Progenitor cell of endocrine pancreas (in vitro differentiated cells): ENCODE data around the gene ARL3. TPM values are rescaled to one million over a fixed set of nuclear protein-coding genes. Genes with fewer than 3 reads are reported as not detected.

Experiments used
- DNase-seq: peaks from one replicate; pipeline ENCODE4 v3.0.0; 2021; ENCODE audit warnings: low spot score; ENCODE audit not compliant: unreplicated experiment
- H3K27ac Mint-ChIP-seq: 2 replicates; pipeline ENCODE4 v1.8.0; 2021; ENCODE audit warnings: mild to moderate bottlenecking, moderate library complexity, mixed read lengths
- H3K27me3 Mint-ChIP-seq: 2 replicates; pipeline ENCODE4 v1.8.0; 2021; ENCODE audit warnings: mixed read lengths
- H3K36me3 Mint-ChIP-seq: 2 replicates; pipeline ENCODE4 v1.8.0; 2022; ENCODE audit warnings: mixed read lengths; ENCODE audit not compliant: insufficient read depth
- H3K4me1 Mint-ChIP-seq: 2 replicates; pipeline ENCODE4 v1.8.0; 2021; ENCODE audit warnings: low read depth, mixed read lengths
- H3K4me3 Mint-ChIP-seq: 2 replicates; pipeline ENCODE4 v1.8.0; 2021; ENCODE audit warnings: low read depth, mild to moderate bottlenecking, moderate library complexity, mixed read lengths
- H3K9me3 Mint-ChIP-seq: 2 replicates; pipeline ENCODE4 v1.8.0; 2021; ENCODE audit warnings: low read depth, mixed read lengths
- total RNA-seq: library from RNA; stranded (reverse); gene quantifications from 2 replicates; pipeline ENCODE4 v1.2.1, GENCODE V29; 2021
- TF ChIP-seq, protein P1 (sequence below): fragments of 200-600 bp; sonication (generic); IDR thresholded peaks from one replicate; pipeline ENCODE4 v1.5.0; 2021; ENCODE audit warnings: antibody characterized with exemption, mild to moderate bottlenecking; ENCODE audit not compliant: unreplicated experiment

Gene ARL3
- total RNA-seq, 1 donor from 2014 or later = 25.0 TPM

DNA sequence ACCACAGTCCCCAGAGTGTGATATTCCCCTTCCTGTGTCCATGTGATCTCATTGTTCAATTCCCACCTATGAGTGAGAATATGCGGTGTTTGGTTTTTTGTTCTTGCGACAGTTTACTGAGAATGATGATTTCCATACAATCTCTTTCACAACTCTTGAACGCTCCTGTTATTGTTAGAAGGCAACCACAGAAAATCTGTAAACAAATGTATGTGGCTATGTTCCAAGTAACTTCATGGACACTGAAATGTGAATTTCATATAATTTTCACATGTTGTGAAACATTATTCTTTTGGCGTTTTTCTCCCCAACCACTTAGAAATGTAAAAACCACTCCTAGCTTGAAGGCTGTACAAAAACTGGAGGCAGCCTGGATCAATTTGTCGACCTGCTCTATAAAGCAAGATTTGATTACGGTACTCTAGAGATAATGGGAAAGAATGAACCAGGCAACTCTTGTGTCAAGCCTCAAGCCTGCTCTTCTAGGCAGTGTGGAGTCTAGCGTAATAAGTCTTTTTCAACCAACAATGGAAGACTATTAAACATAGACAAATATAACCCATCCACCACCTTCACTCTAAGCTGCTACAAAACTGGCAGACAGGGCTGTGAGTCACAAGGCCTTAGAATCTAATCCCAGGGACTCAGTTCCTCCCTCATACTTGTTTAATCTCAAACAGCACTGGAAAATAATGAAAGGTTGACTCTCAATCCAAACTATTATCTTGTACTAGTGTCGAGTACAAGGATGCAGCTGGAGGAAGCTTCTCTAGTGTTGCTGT, 22.7 kb downstream of the ARL3 start:
- TF ChIP-seq, protein P1, sequence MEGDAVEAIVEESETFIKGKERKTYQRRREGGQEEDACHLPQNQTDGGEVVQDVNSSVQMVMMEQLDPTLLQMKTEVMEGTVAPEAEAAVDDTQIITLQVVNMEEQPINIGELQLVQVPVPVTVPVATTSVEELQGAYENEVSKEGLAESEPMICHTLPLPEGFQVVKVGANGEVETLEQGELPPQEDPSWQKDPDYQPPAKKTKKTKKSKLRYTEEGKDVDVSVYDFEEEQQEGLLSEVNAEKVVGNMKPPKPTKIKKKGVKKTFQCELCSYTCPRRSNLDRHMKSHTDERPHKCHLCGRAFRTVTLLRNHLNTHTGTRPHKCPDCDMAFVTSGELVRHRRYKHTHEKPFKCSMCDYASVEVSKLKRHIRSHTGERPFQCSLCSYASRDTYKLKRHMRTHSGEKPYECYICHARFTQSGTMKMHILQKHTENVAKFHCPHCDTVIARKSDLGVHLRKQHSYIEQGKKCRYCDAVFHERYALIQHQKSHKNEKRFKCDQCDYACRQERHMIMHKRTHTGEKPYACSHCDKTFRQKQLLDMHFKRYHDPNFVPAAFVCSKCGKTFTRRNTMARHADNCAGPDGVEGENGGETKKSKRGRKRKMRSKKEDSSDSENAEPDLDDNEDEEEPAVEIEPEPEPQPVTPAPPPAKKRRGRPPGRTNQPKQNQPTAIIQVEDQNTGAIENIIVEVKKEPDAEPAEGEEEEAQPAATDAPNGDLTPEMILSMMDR = no peak

DNA sequence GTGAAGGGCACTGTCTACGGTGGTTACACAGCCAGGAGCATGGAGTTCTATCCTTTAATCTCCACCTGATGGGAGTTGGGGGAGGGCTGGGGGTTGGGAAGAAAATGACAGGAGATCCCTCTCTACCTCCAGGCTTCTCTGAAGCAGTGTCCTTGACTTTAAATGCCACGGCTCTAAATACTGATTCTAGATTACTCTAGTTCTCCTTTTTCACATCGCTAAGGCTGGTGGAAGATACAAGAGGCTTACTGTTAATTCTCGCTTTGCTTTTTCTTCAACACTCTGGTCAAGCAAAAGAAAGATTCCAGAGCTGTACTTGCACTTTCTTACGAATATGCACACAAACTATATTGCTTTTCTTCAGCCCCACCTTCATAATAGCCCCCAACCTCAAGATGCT, 30.5 kb downstream of the ARL3 start:
- Mint-ChIP-seq H3K27ac (no peak overlapping the region), H3K9me3 (no peaks in the 10 kb centered on the region), H3K27me3 (no peaks in the 10 kb centered on the region), H3K4me1 (peaks cover 3% of the 10 kb centered on the region), H3K36me3 (peaks cover 20% of the 10 kb centered on the region), H3K4me3 (no peak overlapping the region)
- DNase-seq = no peak
- TF ChIP-seq, protein P1 = no peak

More for the DNA sequence above, 22.7 kb downstream of the ARL3 start:
- no peak for DNase-seq
- H3K36me3 Mint-ChIP-seq = peaks cover 13% of the 10 kb centered on the region
- H3K4me1 Mint-ChIP-seq = peaks cover 1% of the 10 kb centered on the region
- no peaks in the 10 kb centered on the region for H3K27me3 Mint-ChIP-seq
- H3K9me3 Mint-ChIP-seq = no peaks in the 10 kb centered on the region
- no peak overlapping the region for H3K4me3 Mint-ChIP-seq
- H3K27ac Mint-ChIP-seq = peak overlapping the region; percentile 88

DNA sequence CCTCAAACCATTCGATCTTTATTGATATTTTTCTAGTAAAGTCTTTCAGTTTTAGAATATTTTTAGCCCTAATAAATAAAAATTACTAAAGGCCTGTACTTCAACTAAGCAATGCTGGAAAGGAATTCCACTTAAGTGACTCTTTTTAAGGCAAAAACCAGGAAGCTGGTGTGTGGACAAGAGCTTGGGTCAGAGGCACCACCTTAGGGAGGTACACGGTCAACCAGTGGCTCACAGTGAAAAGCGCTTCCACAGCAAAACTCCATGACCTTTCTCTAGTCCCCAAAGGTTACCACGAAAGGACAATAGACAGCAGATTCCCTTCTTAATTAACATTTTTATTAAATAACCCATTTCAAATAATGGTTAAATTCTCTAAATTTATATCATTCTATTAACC, 31.2 kb downstream of the ARL3 start:
- Mint-ChIP-seq H3K36me3 (peaks cover 20% of the 10 kb centered on the region), H3K4me3 (no peak overlapping the region), H3K27me3 (no peaks in the 10 kb centered on the region), H3K27ac (no peak overlapping the region), H3K4me1 (peaks cover 8% of the 10 kb centered on the region), H3K9me3 (no peaks in the 10 kb centered on the region)
- DNase-seq = no peak
- TF ChIP-seq, protein P1 = no peak

DNA sequence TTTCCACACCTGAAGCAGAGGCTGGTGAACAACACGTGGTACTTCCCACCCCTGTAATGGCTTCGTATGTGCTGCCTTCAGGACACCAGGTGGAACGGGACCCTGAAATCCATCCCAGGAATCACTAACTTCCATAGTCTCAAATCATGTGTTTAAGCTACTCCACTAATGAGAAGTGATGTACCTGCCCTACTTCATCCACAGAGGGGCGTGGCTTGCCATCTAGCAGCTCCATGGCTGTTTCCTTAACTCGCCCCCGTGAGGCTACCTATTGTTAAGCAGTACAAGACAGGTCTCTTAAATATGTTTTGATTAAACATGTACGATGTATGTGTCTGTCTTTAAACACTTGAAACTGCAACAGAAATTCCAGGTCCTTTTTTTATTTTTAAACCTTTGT, 31.8 kb downstream of the ARL3 start:
- TF ChIP-seq, protein P1 = no peak
- Mint-ChIP-seq H3K36me3 (peaks cover 18% of the 10 kb centered on the region), H3K4me3 (no peak overlapping the region), H3K27me3 (no peaks in the 10 kb centered on the region), H3K4me1 (peaks cover 12% of the 10 kb centered on the region), H3K9me3 (no peaks in the 10 kb centered on the region), H3K27ac (no peak overlapping the region)
- DNase-seq = no peak

DNA sequence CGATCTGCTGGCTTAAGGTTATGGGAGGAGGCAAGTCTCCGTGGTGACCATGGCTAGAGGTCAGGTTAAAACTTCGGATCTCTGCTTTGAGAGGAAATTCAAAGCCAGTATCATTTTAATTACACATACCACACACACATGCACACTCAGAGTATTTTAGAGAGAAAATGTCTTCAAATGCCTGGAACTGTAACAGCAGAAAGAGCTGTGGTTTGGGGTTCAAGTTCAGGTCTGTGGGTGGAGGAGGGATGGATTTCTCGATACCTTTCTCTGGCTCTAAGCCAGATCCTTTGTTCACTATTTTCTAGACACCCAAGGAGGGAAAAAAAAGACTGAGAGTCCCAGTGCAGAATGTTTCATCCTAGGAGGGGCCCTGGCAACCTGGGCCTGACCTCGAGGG, 32.5 kb downstream of the ARL3 start:
- H3K4me1 Mint-ChIP-seq = peaks cover 16% of the 10 kb centered on the region
- H3K27ac Mint-ChIP-seq = no peak overlapping the region
- no peaks in the 10 kb centered on the region for H3K27me3 Mint-ChIP-seq
- TF ChIP-seq, protein P1 = no peak
- H3K36me3 Mint-ChIP-seq = peaks cover 18% of the 10 kb centered on the region
- DNase-seq = no peak
- no peaks in the 10 kb centered on the region for H3K9me3 Mint-ChIP-seq
- no peak overlapping the region for H3K4me3 Mint-ChIP-seq
